Measurements from ENCODE around the gene BRD7. TPM values are rescaled to one million over a fixed set of nuclear protein-coding genes. Genes with fewer than 3 reads are reported as not detected.

Gene BRD7
- total RNA-seq, 1 experiment from 2014 or later = 23.6 TPM

DNA sequence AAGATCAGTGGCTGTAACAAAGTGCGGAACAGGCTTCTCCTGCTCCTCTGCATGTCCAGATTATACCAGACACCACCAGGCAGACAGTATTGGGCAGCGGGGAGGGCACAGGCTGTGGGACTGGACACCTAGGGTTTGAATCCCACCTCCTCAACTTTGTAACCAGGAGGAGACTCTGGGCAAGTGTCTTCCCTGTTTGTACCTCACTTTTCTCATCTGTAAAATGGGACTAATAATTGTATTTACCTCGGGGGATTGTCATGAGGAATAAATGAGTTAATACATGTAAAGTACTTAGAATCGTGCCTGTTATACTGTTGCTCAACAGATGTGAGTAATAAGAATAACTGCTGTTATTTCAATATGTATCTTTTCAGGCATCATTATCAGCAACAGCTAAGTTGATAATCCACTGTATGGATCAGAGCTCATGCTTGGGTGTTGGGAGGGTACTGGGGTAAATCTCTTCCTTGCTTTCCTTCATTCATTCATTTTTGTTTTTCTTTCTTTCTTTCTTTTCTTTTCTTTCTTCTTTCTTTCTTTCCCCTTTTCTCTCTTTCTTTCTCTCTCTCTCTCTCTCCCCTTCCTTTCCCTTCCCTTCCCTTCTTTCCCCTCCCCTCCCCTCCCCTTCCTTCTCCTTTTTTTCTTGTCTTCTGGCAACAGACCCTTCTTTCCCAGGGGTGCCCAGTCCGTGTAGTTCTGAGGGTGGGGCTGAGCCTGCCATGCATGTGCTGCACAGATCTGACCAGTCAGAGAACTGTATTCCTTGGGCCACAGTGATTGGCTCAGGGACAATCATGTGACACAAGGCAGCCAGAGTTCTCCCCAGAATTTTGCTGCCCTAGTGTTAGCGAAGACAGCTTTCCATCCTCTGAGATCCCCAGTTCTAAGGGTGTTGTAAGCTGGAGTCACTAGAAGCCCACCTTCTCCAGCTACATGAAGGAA, 25.3 kb upstream of the BRD7 start:
- Histone ChIP-seq H3K27me3 (no peaks in the 10 kb centered on the region), H3K4me3 (no peak overlapping the region), H3K9me3 (no peaks in the 10 kb centered on the region), H3K36me3 (no peaks in the 10 kb centered on the region)
- DNase-seq = no peak

- Histone ChIP-seq H3K4me3 (no peak overlapping the region), H3K36me3 (no peaks in the 10 kb centered on the region), H3K27me3 (no peaks in the 10 kb centered on the region), H3K9me3 (no peaks in the 10 kb centered on the region)
- no peak for DNase-seq
These were observed 24.6 kb upstream of the BRD7 start for GRCh38 chr16:50393416-50393815.

DNA sequence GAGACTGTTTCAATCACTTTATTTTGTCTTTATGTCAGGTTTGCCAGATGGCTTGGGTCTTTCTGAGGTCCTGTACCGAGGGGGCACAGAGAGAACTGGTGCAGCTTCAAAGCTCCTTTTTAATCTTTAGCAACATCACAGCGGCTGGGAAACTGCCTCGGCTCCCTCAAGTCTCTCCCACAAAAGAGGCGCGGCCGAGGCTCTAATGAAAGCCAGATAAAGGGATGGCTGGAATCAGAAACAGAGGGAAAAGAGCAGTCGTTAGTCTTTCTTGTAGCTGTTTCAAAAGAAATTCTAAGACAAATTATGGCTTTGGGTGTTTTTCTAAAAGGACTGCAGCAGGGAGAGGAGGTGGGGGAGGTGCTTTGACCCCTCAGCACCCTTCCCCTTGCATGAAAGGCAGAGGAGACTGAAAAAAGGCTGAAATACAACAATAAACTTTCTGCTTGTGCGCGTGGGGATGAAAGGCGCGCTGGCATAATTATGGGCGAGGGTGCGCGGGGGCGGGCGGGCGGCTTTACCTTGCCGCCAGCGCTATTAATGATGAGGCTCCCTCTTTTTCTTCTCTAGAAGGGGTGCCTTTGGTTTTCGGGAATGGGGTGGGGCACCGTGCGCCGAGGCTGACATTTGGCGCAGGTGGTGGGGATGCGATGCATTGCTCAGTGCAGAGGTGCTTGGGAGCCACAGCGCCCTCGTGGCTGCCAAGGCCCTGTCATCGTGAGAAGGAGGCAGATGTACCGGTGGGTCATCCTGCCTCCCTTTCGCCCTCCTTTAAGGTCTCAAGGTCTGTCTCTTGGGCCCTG, 22.3 kb upstream of the BRD7 start:
- no peak for DNase-seq
- H3K36me3 ChIP-seq = no peaks in the 10 kb centered on the region

GRCh38 chr16:50390371-50390771, 21.6 kb upstream of the BRD7 start:
- DNase-seq = no peak
- Histone ChIP-seq H3K4me3 (no peak overlapping the region), H3K36me3 (no peaks in the 10 kb centered on the region), H3K27me3 (no peaks in the 10 kb centered on the region), H3K9me3 (no peaks in the 10 kb centered on the region)

More for the DNA sequence above, 22.3 kb upstream of the BRD7 start:
- Histone ChIP-seq H3K27me3 (no peaks in the 10 kb centered on the region), H3K9me3 (no peaks in the 10 kb centered on the region), H3K4me3 (no peak overlapping the region)

DNA sequence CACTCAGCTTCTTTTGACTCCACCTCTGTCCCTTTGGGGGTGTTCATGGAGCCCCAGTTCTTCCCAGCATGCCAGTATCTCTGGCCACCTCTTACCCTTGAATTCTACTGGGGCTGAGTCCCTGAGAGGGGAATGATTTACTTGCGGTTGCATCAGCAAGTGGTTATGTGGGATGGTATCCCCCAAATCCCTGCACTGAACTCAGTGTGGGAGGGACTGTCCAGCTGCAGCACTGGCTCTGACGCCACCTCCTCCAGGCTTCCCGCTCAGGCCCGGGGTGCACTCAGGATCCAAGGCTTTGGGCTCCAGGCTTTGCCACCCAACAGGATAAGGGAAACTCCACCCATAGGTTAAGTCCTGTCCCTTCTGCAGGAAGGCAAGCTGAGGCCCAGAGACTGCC, 21.1 kb upstream of the BRD7 start:
- H3K36me3 ChIP-seq = no peaks in the 10 kb centered on the region
- H3K4me3 ChIP-seq = no peak overlapping the region
- no peaks in the 10 kb centered on the region for H3K27me3 ChIP-seq
- H3K9me3 ChIP-seq = no peaks in the 10 kb centered on the region
- DNase-seq = no peak

GRCh38 chr16:50388496-50388895, 19.7 kb upstream of the BRD7 start:
- Histone ChIP-seq H3K27me3 (no peaks in the 10 kb centered on the region), H3K9me3 (no peaks in the 10 kb centered on the region), H3K4me3 (no peak overlapping the region), H3K36me3 (no peaks in the 10 kb centered on the region)
- DNase-seq = no peak

DNA sequence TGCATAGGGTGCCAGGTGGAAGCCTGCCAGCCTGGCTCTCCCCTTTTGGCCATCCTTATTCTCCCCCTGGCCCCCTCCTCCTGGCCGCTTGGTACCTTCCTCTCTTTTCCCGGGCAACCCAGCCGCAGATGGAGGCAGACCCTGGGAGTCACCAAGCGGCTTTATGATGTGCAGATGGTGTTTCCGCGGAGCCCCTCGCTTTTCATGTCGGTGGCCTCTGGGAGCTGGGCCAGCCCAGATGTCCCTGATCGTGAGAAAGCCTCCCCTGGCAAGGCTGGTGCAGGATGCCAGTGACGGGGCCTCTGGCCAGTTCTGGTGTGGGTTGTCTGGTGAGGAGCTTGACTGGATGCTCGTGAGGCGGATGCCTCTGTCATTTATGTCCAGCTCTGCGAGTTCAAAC, 18.0 kb upstream of the BRD7 start:
- Histone ChIP-seq H3K27me3 (no peaks in the 10 kb centered on the region), H3K9me3 (no peaks in the 10 kb centered on the region), H3K4me3 (no peak overlapping the region), H3K36me3 (no peaks in the 10 kb centered on the region)
- DNase-seq = no peak

DNA sequence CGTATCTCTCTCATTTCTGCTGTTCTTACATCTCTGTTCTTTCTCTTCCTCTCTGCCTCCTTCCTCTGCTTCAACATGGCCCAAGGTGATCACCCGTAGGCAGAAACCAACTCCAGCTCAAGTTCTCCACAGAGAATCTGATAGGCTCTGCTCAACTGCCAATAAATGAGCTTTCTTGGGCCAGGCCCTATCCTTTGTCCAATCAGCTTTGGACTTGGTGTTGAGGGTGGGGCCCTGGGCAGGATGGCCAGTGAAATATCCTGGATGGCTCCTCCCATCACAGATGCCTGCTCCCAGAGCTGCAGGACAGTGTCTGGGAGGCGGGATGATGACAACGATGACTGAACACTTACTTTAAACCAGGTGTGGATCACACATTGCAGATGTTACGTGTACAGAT, 17.4 kb upstream of the BRD7 start:
- Histone ChIP-seq H3K27me3 (no peaks in the 10 kb centered on the region), H3K36me3 (no peaks in the 10 kb centered on the region), H3K4me3 (no peak overlapping the region), H3K9me3 (no peaks in the 10 kb centered on the region)
- DNase-seq = peak; percentile 18

- Histone ChIP-seq H3K4me3 (no peak overlapping the region), H3K36me3 (no peaks in the 10 kb centered on the region), H3K9me3 (no peaks in the 10 kb centered on the region), H3K27me3 (no peaks in the 10 kb centered on the region)
- no peak for DNase-seq
These were observed 15.8 kb upstream of the BRD7 start for GRCh38 chr16:50384500-50385135.

- Histone ChIP-seq H3K4me3 (no peak overlapping the region), H3K27me3 (no peaks in the 10 kb centered on the region)
These were observed 13.1 kb upstream of the BRD7 start for GRCh38 chr16:50381679-50382440.

GRCh38 chr16:50378417-50378816, 9.6 kb upstream of the BRD7 start:
- no peak for DNase-seq
- Histone ChIP-seq H3K9me3 (no peaks in the 10 kb centered on the region), H3K27me3 (no peaks in the 10 kb centered on the region), H3K4me3 (no peak overlapping the region), H3K36me3 (no peaks in the 10 kb centered on the region)

More at GRCh38 chr16:50381679-50382440, 13.1 kb upstream of the BRD7 start:
- DNase-seq = no peak
- no peaks in the 10 kb centered on the region for H3K9me3 ChIP-seq
- H3K36me3 ChIP-seq = no peaks in the 10 kb centered on the region

- no peaks in the 10 kb centered on the region for H3K27me3 ChIP-seq
- no peak for DNase-seq
- H3K9me3 ChIP-seq = no peaks in the 10 kb centered on the region
- no peaks in the 10 kb centered on the region for H3K36me3 ChIP-seq
- no peak overlapping the region for H3K4me3 ChIP-seq
These were observed 8.2 kb upstream of the BRD7 start for GRCh38 chr16:50377001-50377400.

DNA sequence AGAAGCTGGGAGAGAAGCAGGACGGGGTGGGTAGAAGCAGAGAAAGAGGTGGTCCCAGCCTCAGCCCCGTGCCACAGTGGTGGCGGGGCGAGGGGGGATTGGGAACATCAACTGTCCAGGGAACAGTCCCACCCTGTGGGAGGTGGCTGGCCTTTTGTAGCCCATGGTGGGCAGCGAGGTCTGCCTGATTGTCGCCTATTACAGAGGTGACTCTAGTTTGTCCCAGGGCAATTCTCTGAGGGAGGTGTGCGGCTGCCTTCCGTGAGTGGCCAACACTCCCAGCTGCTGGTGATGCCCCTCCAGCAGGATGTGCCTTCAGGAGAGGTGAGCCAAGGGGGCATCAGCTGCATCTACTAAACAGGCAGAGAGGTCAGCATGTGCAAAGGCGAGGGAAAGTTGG, 5.0 kb upstream of the BRD7 start:
- Histone ChIP-seq H3K36me3 (no peaks in the 10 kb centered on the region), H3K27me3 (no peaks in the 10 kb centered on the region), H3K4me3 (no peak overlapping the region), H3K9me3 (no peaks in the 10 kb centered on the region)
- no peak for DNase-seq

DNA sequence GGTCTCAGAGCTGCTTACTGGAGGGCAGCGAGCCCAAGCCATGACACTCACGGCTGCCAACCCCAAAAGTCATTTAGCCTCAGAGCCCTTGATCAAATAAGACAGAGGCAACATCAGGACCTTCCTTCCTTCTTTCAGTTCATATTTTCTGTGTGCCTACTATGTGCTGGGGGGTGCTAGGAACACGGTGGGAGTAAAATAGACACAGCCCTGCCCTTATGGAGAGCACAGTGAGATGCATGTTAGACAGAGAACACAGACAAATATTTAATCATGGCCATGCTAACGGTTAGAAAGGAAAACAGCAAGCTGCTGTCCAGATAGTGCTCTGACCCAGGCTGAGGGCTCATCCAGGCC, 4.5 kb upstream of the BRD7 start:
- Histone ChIP-seq H3K4me3 (no peak overlapping the region), H3K9me3 (no peaks in the 10 kb centered on the region), H3K36me3 (no peaks in the 10 kb centered on the region), H3K27me3 (no peaks in the 10 kb centered on the region)
- no peak for DNase-seq

- Histone ChIP-seq H3K36me3 (no peaks in the 10 kb centered on the region), H3K4me3 (no peak overlapping the region), H3K27me3 (no peaks in the 10 kb centered on the region), H3K9me3 (no peaks in the 10 kb centered on the region)
- peak; percentile 75 for DNase-seq
These were observed 4.0 kb upstream of the BRD7 start for GRCh38 chr16:50372611-50373344.
